ENCODE measurements around the gene PRPF8.
A peak's percentile ranks its signal among the peaks of the same experiment; 100 is the strongest.
"Not testable (repeated sequence)": the region's sequence is repeated elsewhere in the genome, so short reads cannot be mapped to it uniquely, and the experiment has no call there.

The PRPF8 gene

GRCh38 chr17:1693339-1693738 is 8.7 kb upstream of the PRPF8 start:
- no peaks in the 10 kb centered on the region for H3K36me3 Mint-ChIP-seq (ENCODE audit: insufficient read depth)
- ATAC-seq (replicated peaks) = no peak
- DNase-seq = no peak
- no peak overlapping the region for H3K27ac Mint-ChIP-seq
- H3K4me3 Mint-ChIP-seq = no peak overlapping the region
- H3K9me3 Mint-ChIP-seq = no peaks in the 10 kb centered on the region
- no peaks in the 10 kb centered on the region for H3K4me1 Mint-ChIP-seq (ENCODE audit: low read depth in 2 of 2)
- H3K27me3 Mint-ChIP-seq = peaks cover 0 to 6% of the 10 kb centered on the region in 2 donors

- Mint-ChIP-seq H3K27ac (no peak overlapping the region), H3K9me3 (no peaks in the 10 kb centered on the region), H3K36me3 (ENCODE audit: insufficient read depth) (no peaks in the 10 kb centered on the region), H3K27me3 (peaks cover 0 to 6% of the 10 kb centered on the region in 2 donors), H3K4me1 (ENCODE audit: low read depth in 2 of 2) (no peaks in the 10 kb centered on the region), H3K4me3 (no peak overlapping the region)
- ATAC-seq (replicated peaks) = no peak
- DNase-seq = no peak
Observed at GRCh38 chr17:1690544-1691221, 6.0 kb upstream of the PRPF8 start.

DNA sequence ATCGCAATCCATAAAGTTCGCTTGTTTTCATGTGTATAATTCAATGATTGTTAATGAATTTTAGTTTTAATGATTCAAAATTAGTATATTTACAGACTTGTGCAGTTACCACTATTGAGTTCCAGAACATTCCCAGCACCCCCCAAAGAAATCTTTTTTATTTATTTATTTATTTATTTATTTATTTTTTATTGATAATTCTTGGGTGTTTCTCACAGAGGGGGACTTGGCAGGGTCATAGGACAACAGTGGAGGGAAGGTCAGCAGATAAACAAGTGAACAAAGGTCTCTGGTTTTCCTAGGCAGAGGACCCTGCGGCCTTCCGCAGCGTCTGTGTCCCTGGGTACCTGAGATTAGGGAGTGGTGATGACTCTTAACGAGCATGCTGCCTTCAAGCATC is 3.7 kb upstream of the PRPF8 start:
- not testable (repeated sequence) for H3K27me3 Mint-ChIP-seq; ATAC-seq (replicated peaks)

GRCh38 chr17:1686086-1686485 is 1.4 kb upstream of the PRPF8 start:
- Mint-ChIP-seq H3K4me1 (ENCODE audit: low read depth in 2 of 2) (peaks cover 24 to 32% of the 10 kb centered on the region in 2 donors), H3K27me3 (no peaks in the 10 kb centered on the region), H3K27ac (no peak overlapping the region), H3K9me3 (no peaks in the 10 kb centered on the region), H3K36me3 (ENCODE audit: insufficient read depth) (peaks cover 39% of the 10 kb centered on the region), H3K4me3 (no peak overlapping the region)
- ATAC-seq (replicated peaks) = no peak
- DNase-seq = no peak

More for the DNA sequence above, 3.7 kb upstream of the PRPF8 start:
- Mint-ChIP-seq H3K4me1 (ENCODE audit: low read depth in 2 of 2) (peaks cover 14 to 16% of the 10 kb centered on the region in 2 donors), H3K36me3 (ENCODE audit: insufficient read depth) (peaks cover 16% of the 10 kb centered on the region)
- H3K9me3 Mint-ChIP-seq, DNase-seq, H3K27ac Mint-ChIP-seq, H3K4me3 Mint-ChIP-seq: not testable (repeated sequence)

DNA sequence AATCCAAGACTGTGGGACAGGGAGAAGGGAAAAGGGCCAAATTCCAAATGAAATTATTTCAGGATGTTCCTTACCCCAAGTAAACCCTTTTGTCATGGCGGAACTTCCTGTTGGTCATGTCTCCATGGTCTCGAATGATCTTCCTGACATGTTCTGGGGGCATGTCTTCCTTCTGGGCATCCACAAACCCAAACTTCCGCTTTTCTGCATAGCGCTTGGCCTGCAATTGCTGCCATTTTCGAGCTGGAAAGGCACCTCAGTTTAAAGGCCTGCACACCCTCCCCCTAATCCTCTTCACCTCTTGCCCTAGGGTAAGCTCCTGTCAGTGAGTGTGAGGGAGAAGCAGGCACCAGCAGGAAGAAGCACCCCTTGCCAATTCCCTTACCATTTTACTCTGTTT is 1.2 kb downstream of the PRPF8 start:
- H3K9me3 Mint-ChIP-seq = no peaks in the 10 kb centered on the region
- no peaks in the 10 kb centered on the region for H3K27me3 Mint-ChIP-seq
- no peak for ATAC-seq (replicated peaks)
- peak overlapping the region; percentile 98 for H3K4me3 Mint-ChIP-seq
- peaks cover 66% of the 10 kb centered on the region for H3K36me3 Mint-ChIP-seq (ENCODE audit: insufficient read depth)
- DNase-seq = no peak
- peak overlapping the region; percentile 98 to 99 for H3K27ac Mint-ChIP-seq
- H3K4me1 Mint-ChIP-seq (ENCODE audit: low read depth in 2 of 2) = peaks cover 29 to 41% of the 10 kb centered on the region in 2 donors

- Mint-ChIP-seq H3K4me1 (ENCODE audit: low read depth in 2 of 2) (peaks cover 18 to 21% of the 10 kb centered on the region in 2 donors), H3K36me3 (ENCODE audit: insufficient read depth) (peaks cover 100% of the 10 kb centered on the region), H3K4me3 (no peak overlapping the region), H3K27me3 (no peaks in the 10 kb centered on the region), H3K27ac (peak overlapping the region in 1 of 2 donors; percentile 57), H3K9me3 (no peaks in the 10 kb centered on the region)
- DNase-seq = no peak
- no peak for ATAC-seq (replicated peaks)
Observed at GRCh38 chr17:1676401-1676800, 8.3 kb downstream of the PRPF8 start.

DNA sequence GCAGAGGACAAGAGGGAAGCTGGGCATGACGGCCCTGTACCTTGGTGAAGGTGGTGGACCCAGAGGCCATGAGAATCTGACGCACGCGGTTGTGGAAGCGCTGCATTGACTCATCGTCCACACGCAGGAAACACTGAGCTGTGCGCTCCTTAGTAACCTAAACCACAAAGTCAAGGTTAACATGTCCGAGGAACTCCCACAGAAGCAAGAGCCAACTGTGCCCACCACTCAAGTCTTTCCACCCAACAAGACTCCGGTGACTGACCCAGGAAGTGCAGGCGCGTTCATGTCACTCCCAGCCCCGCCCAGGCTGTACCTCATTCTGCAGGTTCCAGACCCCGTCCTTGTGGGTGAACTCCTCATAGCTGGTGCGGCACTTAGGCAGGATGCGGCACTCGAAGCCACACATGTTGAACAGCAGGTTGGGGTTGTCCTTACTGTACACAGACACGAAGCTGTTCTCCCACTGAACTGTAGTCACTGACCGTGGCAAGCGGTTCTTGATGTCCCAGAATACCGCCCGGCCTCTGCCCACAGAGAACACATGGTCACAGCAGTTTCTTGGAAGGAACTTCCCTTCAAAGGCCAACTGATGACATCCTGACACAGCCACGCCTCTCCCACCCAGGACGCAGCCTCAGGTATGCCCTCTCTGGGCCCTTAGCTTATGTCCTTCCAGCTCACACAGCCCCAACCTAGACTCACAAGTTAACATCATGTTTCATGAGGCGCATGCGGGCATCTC is 11.5 kb downstream of the PRPF8 start:
- peak overlapping the region in 1 of 2 donors; percentile 33 for H3K4me3 Mint-ChIP-seq
- peak in 2 of 3 experiments; percentile 40 to 43 for DNase-seq
- peaks cover 26 to 28% of the 10 kb centered on the region in 2 donors for H3K4me1 Mint-ChIP-seq (ENCODE audit: low read depth in 2 of 2)
- H3K27ac Mint-ChIP-seq = peak overlapping the region in 1 of 2 donors; percentile 78
- peaks cover 99% of the 10 kb centered on the region for H3K36me3 Mint-ChIP-seq (ENCODE audit: insufficient read depth)
- H3K27me3 Mint-ChIP-seq = no peaks in the 10 kb centered on the region
- peak; percentile 79 for ATAC-seq (replicated peaks)
- no peaks in the 10 kb centered on the region for H3K9me3 Mint-ChIP-seq

- not testable (repeated sequence) for H3K27ac Mint-ChIP-seq; DNase-seq; H3K9me3 Mint-ChIP-seq; ATAC-seq (replicated peaks); H3K27me3 Mint-ChIP-seq; H3K4me3 Mint-ChIP-seq
- H3K4me1 Mint-ChIP-seq (ENCODE audit: low read depth in 2 of 2) = peaks cover 11 to 22% of the 10 kb centered on the region in 2 donors
- peaks cover 99% of the 10 kb centered on the region for H3K36me3 Mint-ChIP-seq (ENCODE audit: insufficient read depth)
Observed at GRCh38 chr17:1663934-1664333, 20.7 kb downstream of the PRPF8 start.

- ATAC-seq (replicated peaks) (no peak), DNase-seq (no peak)
- H3K9me3 Mint-ChIP-seq = no peaks in the 10 kb centered on the region
- peaks cover 100% of the 10 kb centered on the region for H3K36me3 Mint-ChIP-seq (ENCODE audit: insufficient read depth)
- H3K4me3 Mint-ChIP-seq = no peak overlapping the region
- no peaks in the 10 kb centered on the region for H3K27me3 Mint-ChIP-seq
- peak overlapping the region in 1 of 2 donors; percentile 78 for H3K27ac Mint-ChIP-seq
- peaks cover 5 to 13% of the 10 kb centered on the region in 2 donors for H3K4me1 Mint-ChIP-seq (ENCODE audit: low read depth in 2 of 2)
Observed at GRCh38 chr17:1661045-1661444, 23.6 kb downstream of the PRPF8 start.

GRCh38 chr17:1658100-1658499 is 26.6 kb downstream of the PRPF8 start:
- ATAC-seq (replicated peaks) (no peak), DNase-seq (no peak)
- Mint-ChIP-seq H3K36me3 (ENCODE audit: insufficient read depth) (peaks cover 100% of the 10 kb centered on the region), H3K4me3 (no peak overlapping the region), H3K27me3 (no peaks in the 10 kb centered on the region), H3K9me3 (no peaks in the 10 kb centered on the region), H3K27ac (no peak overlapping the region), H3K4me1 (ENCODE audit: low read depth in 2 of 2) (peaks cover 2 to 13% of the 10 kb centered on the region in 2 donors)

- H3K4me1 Mint-ChIP-seq (ENCODE audit: low read depth in 2 of 2) = peaks cover 2 to 9% of the 10 kb centered on the region in 2 donors
- H3K27ac Mint-ChIP-seq = no peak overlapping the region
- no peaks in the 10 kb centered on the region for H3K9me3 Mint-ChIP-seq
- no peak for ATAC-seq (replicated peaks)
- DNase-seq = no peak
- H3K27me3 Mint-ChIP-seq = no peaks in the 10 kb centered on the region
- H3K4me3 Mint-ChIP-seq = no peak overlapping the region
- H3K36me3 Mint-ChIP-seq (ENCODE audit: insufficient read depth) = peaks cover 80% of the 10 kb centered on the region
Observed at GRCh38 chr17:1653735-1654134, 30.9 kb downstream of the PRPF8 start.

- DNase-seq; H3K27me3 Mint-ChIP-seq; ATAC-seq (replicated peaks); H3K4me3 Mint-ChIP-seq; H3K9me3 Mint-ChIP-seq: not testable (repeated sequence)
- Mint-ChIP-seq H3K27ac (peak overlapping the region in 1 of 2 donors; percentile 77), H3K36me3 (ENCODE audit: insufficient read depth) (peaks cover 70% of the 10 kb centered on the region), H3K4me1 (ENCODE audit: low read depth in 2 of 2) (peaks cover 5 to 15% of the 10 kb centered on the region in 2 donors)
Observed at GRCh38 chr17:1652794-1653193, 31.9 kb downstream of the PRPF8 start.

DNA sequence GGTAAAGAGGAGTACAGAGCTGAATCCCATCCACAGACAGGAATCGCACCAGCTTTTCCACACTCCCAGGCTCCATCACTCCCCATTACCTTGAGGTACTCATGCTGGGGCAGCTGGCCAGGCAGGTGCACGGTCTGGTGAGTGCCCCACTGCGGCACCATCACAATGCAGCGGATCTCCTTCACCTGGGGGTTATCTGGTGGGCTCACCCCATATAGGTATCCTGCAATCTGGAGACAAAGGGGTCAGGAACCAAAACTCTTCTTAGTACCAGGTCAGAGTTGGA is 33.2 kb downstream of the PRPF8 start:
- H3K4me1 Mint-ChIP-seq (ENCODE audit: low read depth in 2 of 2) = peaks cover 4 to 9% of the 10 kb centered on the region in 2 donors
- H3K9me3 Mint-ChIP-seq = no peaks in the 10 kb centered on the region
- H3K27me3 Mint-ChIP-seq = no peaks in the 10 kb centered on the region
- no peak for ATAC-seq (replicated peaks)
- H3K36me3 Mint-ChIP-seq (ENCODE audit: insufficient read depth) = peaks cover 58% of the 10 kb centered on the region
- DNase-seq = no peak
- H3K4me3 Mint-ChIP-seq = peak overlapping the region in 1 of 2 donors; percentile 14
- H3K27ac Mint-ChIP-seq = peak overlapping the region in 1 of 2 donors; percentile 4
